ENCODE data around the gene NACC2. TPM values are rescaled to one million over a fixed set of nuclear protein-coding genes. Genes with fewer than 3 reads are reported as not detected.

NACC2 gene
- total and polyA plus RNA-seq, 2 donors from 2014 or later = 7.1 to 30.9 TPM

DNA sequence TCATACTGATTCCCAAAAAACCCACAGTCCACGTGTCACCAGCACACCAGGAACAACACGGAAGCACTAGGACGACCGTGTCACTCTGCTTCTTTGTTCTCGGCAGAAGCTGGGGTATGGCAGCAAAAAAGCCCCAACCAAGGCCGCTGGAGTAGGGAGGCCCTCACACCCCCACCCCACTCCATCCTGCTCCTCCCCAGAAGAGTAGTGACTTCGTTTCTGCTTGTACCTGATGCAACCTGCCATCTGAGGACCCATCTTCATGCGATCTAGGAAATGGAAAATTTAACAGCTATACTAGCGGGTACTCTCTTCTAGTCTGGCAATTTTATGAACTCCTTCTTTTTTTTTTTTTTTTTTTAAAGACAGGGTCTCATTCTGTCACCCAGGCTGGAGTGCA is 137.7 kb downstream of the NACC2 start:
- Histone ChIP-seq H3K4me1 (ENCODE audit: control insufficient read depth in 2 of 3, insufficient read depth in 2 of 3, low read depth in 1 of 3, low read length in 3 of 3) (peaks cover 3 to 12% (median 8%) of the 10 kb centered on the region in 3 donors), H3K27ac (ENCODE audit: low read depth in 2 of 2, low read length in 2 of 2) (no peak overlapping the region), H3K9ac (ENCODE audit: low read length in 3 of 3) (no peak overlapping the region), H3K27me3 (ENCODE audit: control insufficient read depth, insufficient read depth, low read length) (no peaks in the 10 kb centered on the region), H3K4me3 (ENCODE audit: low read length in 3 of 3) (no peak overlapping the region), H3K36me3 (ENCODE audit: control insufficient read depth in 2 of 3, insufficient read depth in 3 of 3, low read length in 3 of 3) (peaks cover 0 to 14% (median 2%) of the 10 kb centered on the region in 3 donors), H3K9me3 (ENCODE audit: control insufficient read depth in 2 of 3, insufficient read depth in 1 of 3, low read length in 3 of 3) (no peaks in the 10 kb centered on the region)
- TF ChIP-seq, protein P1, sequence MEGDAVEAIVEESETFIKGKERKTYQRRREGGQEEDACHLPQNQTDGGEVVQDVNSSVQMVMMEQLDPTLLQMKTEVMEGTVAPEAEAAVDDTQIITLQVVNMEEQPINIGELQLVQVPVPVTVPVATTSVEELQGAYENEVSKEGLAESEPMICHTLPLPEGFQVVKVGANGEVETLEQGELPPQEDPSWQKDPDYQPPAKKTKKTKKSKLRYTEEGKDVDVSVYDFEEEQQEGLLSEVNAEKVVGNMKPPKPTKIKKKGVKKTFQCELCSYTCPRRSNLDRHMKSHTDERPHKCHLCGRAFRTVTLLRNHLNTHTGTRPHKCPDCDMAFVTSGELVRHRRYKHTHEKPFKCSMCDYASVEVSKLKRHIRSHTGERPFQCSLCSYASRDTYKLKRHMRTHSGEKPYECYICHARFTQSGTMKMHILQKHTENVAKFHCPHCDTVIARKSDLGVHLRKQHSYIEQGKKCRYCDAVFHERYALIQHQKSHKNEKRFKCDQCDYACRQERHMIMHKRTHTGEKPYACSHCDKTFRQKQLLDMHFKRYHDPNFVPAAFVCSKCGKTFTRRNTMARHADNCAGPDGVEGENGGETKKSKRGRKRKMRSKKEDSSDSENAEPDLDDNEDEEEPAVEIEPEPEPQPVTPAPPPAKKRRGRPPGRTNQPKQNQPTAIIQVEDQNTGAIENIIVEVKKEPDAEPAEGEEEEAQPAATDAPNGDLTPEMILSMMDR (IDR thresholded peaks at IDR 0.05; ENCODE audit: borderline replicate concordance, extremely low read depth, insufficient read depth) = no peak
- DNase-seq (no peak), FAIRE-seq (no peak)
- intact Hi-C loops (cut with DNase I) = no loop called here

DNA sequence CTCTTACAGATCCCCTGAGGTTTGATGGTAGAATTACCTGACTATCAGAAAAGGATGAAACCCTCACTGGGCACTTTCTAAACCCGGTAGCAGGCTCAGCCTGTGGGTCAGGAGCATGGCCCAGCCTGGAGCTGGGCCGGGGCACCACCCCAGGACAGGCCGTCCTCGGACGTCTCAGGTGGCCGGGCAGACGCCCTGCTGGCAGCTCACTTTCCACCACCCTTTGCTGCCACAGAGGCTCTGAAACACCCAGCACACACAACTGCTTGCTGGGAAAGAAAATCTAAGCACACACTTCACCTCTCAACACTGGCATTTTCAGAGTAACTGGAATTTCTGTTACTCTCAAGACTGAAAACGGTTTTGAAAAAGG is 138.3 kb downstream of the NACC2 start:
- Histone ChIP-seq H3K27ac (ENCODE audit: low read depth in 2 of 2, low read length in 2 of 2) (no peak overlapping the region), H3K36me3 (ENCODE audit: control insufficient read depth in 2 of 3, insufficient read depth in 3 of 3, low read length in 3 of 3) (peaks cover 0 to 16% (median 6%) of the 10 kb centered on the region in 3 donors), H3K9ac (ENCODE audit: low read length in 3 of 3) (no peak overlapping the region), H3K27me3 (ENCODE audit: control insufficient read depth, insufficient read depth, low read length) (no peaks in the 10 kb centered on the region), H3K9me3 (ENCODE audit: control insufficient read depth in 2 of 3, insufficient read depth in 1 of 3, low read length in 3 of 3) (no peaks in the 10 kb centered on the region), H3K4me3 (ENCODE audit: low read length in 3 of 3) (no peak overlapping the region), H3K4me1 (ENCODE audit: control insufficient read depth in 2 of 3, insufficient read depth in 2 of 3, low read depth in 1 of 3, low read length in 3 of 3) (peaks cover 3 to 12% (median 10%) of the 10 kb centered on the region in 3 donors)
- intact Hi-C loops (cut with DNase I) = no loop called here
- TF ChIP-seq, protein P1 (IDR thresholded peaks at IDR 0.05; ENCODE audit: borderline replicate concordance, extremely low read depth, insufficient read depth) = no peak
- FAIRE-seq (no peak), DNase-seq (peak in 1 of 5 donors; percentile 65)

Other genes with a start within 250 kb of the NACC2 start
- gene CAMSAP1, start 187.7 kb downstream of the NACC2 start, total RNA-seq = 38.6 TPM
- 3.3 TPM for gene CAMSAP1, start 187.7 kb downstream of the NACC2 start, polyA plus RNA-seq (ENCODE audit: insufficient read depth, low read depth, low replicate concordance)
- gene UBAC1, start 133.9 kb downstream of the NACC2 start, total RNA-seq = 40.2 TPM
- gene UBAC1, start 133.9 kb downstream of the NACC2 start, polyA plus RNA-seq (ENCODE audit: insufficient read depth, low read depth, low replicate concordance) = 52.6 TPM
- 33.1 TPM for gene TMEM250, start 23.6 kb upstream of the NACC2 start, total RNA-seq
- gene TMEM250, start 23.6 kb upstream of the NACC2 start, polyA plus RNA-seq (ENCODE audit: insufficient read depth, low read depth, low replicate concordance) = 22.2 TPM
- gene LHX3, start 109.8 kb upstream of the NACC2 start, total RNA-seq = not detected
- gene LHX3, start 109.8 kb upstream of the NACC2 start, polyA plus RNA-seq (ENCODE audit: insufficient read depth, low read depth, low replicate concordance) = not detected
- 10.1 TPM for gene QSOX2, start 150.5 kb upstream of the NACC2 start, total RNA-seq
- 4.0 TPM for gene QSOX2, start 150.5 kb upstream of the NACC2 start, polyA plus RNA-seq (ENCODE audit: insufficient read depth, low read depth, low replicate concordance)
- gene CCDC187, start 208.8 kb upstream of the NACC2 start, total RNA-seq = 2.3 TPM
- 0.84 TPM for gene CCDC187, start 208.8 kb upstream of the NACC2 start, polyA plus RNA-seq (ENCODE audit: insufficient read depth, low read depth, low replicate concordance)
- gene GPSM1, start 232.2 kb upstream of the NACC2 start, total RNA-seq = 11.6 TPM
- gene GPSM1, start 232.2 kb upstream of the NACC2 start, polyA plus RNA-seq (ENCODE audit: insufficient read depth, low read depth, low replicate concordance) = 11.9 TPM

Data from kidney (tissue), 14 donors.